SH-SY5Y (cell line): ENCODE results near the gene TBKBP1.

Source experiments
- GATA2 ChIP-seq: IDR thresholded peaks from 2 replicates; pipeline ENCODE4 v1.6.1; 2011; ENCODE audit warnings: mild to moderate bottlenecking, low read depth, low read length
- GATA3 ChIP-seq: IDR thresholded peaks from 2 replicates; pipeline ENCODE4 v1.6.1; 2011; ENCODE audit warnings: low read depth, mild to moderate bottlenecking, low read length, moderate library complexity

TBKBP1 gene

GRCh38 chr17:47700471-47701449 is 6.8 kb downstream of the TBKBP1 start:
- no peak for TF ChIP-seq GATA3

GRCh38 chr17:47701608-47702007 is 7.6 kb downstream of the TBKBP1 start:
- TF ChIP-seq GATA2: no peak
- TF ChIP-seq GATA3: no peak

- TF ChIP-seq GATA3: no peak
- no peak for TF ChIP-seq GATA2
Measured at GRCh38 chr17:47702391-47702995, 8.5 kb downstream of the TBKBP1 start.

GRCh38 chr17:47703191-47703591 is 9.2 kb downstream of the TBKBP1 start:
- no peak for TF ChIP-seq GATA3
- TF ChIP-seq GATA2: no peak

- no peak for TF ChIP-seq GATA2
- TF ChIP-seq GATA3: no peak
Measured at GRCh38 chr17:47703671-47704070, 9.7 kb downstream of the TBKBP1 start.

- TF ChIP-seq GATA3 (no peak), GATA2 (no peak)
Measured at GRCh38 chr17:47704116-47704515, 10.2 kb downstream of the TBKBP1 start.

GRCh38 chr17:47704736-47705135 is 10.8 kb downstream of the TBKBP1 start:
- TF ChIP-seq GATA3: no peak
- TF ChIP-seq GATA2: no peak

- TF ChIP-seq GATA2: no peak
- no peak for TF ChIP-seq GATA3
Measured at GRCh38 chr17:47705536-47706530, 11.9 kb downstream of the TBKBP1 start.

- TF ChIP-seq GATA3 (no peak), GATA2 (no peak)
Measured at GRCh38 chr17:47707056-47707804, 13.3 kb downstream of the TBKBP1 start.

GRCh38 chr17:47707884-47708283 is 13.9 kb downstream of the TBKBP1 start:
- TF ChIP-seq GATA3: no peak
- no peak for TF ChIP-seq GATA2

GRCh38 chr17:47708312-47708863 is 14.4 kb downstream of the TBKBP1 start:
- TF ChIP-seq GATA2: no peak
- no peak for TF ChIP-seq GATA3

GRCh38 chr17:47708864-47709541 is 15.0 kb downstream of the TBKBP1 start:
- no peak for TF ChIP-seq GATA2
- TF ChIP-seq GATA3: no peak

GRCh38 chr17:47709594-47709993 is 15.6 kb downstream of the TBKBP1 start:
- TF ChIP-seq GATA2 (no peak), GATA3 (no peak)
